AG04450 (cell line): ENCODE measurements around the gene OR52A1. TPM values are rescaled to one million over a fixed set of nuclear protein-coding genes. Genes with fewer than 3 reads are reported as not detected.
"Not testable (repeated sequence)": the region's sequence is repeated elsewhere in the genome, so short reads cannot be mapped to it uniquely, and the experiment has no call there.

Source experiments
- CTCF ChIA-PET: fragments of 300-600, 350-600 bp; formaldehyde crosslinking; extraction: SDS; loops from one replicate; lab custom pipeline; 2022; ENCODE audit warnings: antibody characterized with exemption, inconsistent platforms; lab: Charles Lee
- POLR2A ChIA-PET: fragments of 350-600 bp; formaldehyde crosslinking; extraction: SDS; loops from one replicate; lab custom pipeline; 2021; ENCODE audit warnings: antibody characterized with exemption, inconsistent platforms; lab: Yijun Ruan, JAX
- DNase-seq: peaks from one replicate; pipeline ENCODE4 v3.0.0-alpha.2; 2011; ENCODE audit warnings: low read depth, low spot score
- H3K27ac ChIP-seq: one replicate; pipeline ENCODE4 v1.5.1; 2012; ENCODE audit warnings: low read depth, low read length, control low read depth
- H3K27me3 ChIP-seq: one replicate; pipeline ENCODE4 v1.6.0; 2012; ENCODE audit warnings: low read length; ENCODE audit not compliant: control insufficient read depth, insufficient read depth
- H3K4me3 ChIP-seq: 2 replicates; pipeline ENCODE4 v1.5.1; 2011; ENCODE audit warnings: mild to moderate bottlenecking, low read depth, low read length, control low read depth
- H3K9me3 ChIP-seq: 2 replicates; pipeline ENCODE4 v1.5.1; 2012; ENCODE audit warnings: low read length; ENCODE audit not compliant: control insufficient read depth, insufficient read depth
- CTCF ChIP-seq: IDR thresholded peaks from 2 replicates; pipeline ENCODE4 v1.5.1; 2011; ENCODE audit warnings: low read depth, low read length, control low read depth, inconsistent platforms
- polyA plus RNA-seq: library from polyadenylated mRNA; depleted of rRNA; stranded (reverse); fragments of >200 nt; gene quantifications from 2 replicates; pipeline ENCODE4 v1.2.3, GENCODE V29; 2011

The OR52A1 gene
- polyA plus RNA-seq, 1 experiment, result not detected

- TF ChIP-seq CTCF, result no peak
- ChIA-PET POLR2A (no interaction called here), CTCF (no interaction called here)
- Histone ChIP-seq H3K9me3 (no peaks in the 10 kb centered on the region), H3K27me3 (no peaks in the 10 kb centered on the region), H3K4me3 (no peak overlapping the region), H3K27ac (no peak overlapping the region)
- no peak for DNase-seq
These were observed 5.2 kb upstream of the OR52A1 start for GRCh38 chr11:5159806-5160205.

- H3K27me3 ChIP-seq, result no peaks in the 10 kb centered on the region
- TF ChIP-seq CTCF, result no peak
- POLR2A ChIA-PET, result no interaction called here
- CTCF ChIA-PET, result interaction anchor here (0.6 to 1.6 kb wide), 4 partner anchors 27 to 517 kb away, joined by 3 to 4 read pairs (median 3); partner anchors contain the start of gene OR51D1
- no peaks in the 10 kb centered on the region for H3K9me3 ChIP-seq
- no peak overlapping the region for H3K4me3 ChIP-seq
- no peak overlapping the region for H3K27ac ChIP-seq
- DNase-seq, result no peak
These were observed 754 bp downstream of the OR52A1 start for GRCh38 chr11:5153574-5154431.

- ChIA-PET POLR2A (no interaction called here), CTCF (no interaction called here)
- no peak for DNase-seq
- no peak for TF ChIP-seq CTCF
- no peak overlapping the region for H3K4me3 ChIP-seq
- no peak overlapping the region for H3K27ac ChIP-seq
- no peaks in the 10 kb centered on the region for H3K9me3 ChIP-seq
- no peaks in the 10 kb centered on the region for H3K27me3 ChIP-seq
These were observed 2.8 kb downstream of the OR52A1 start for GRCh38 chr11:5151713-5152153.

- H3K27ac ChIP-seq, POLR2A ChIA-PET, H3K27me3 ChIP-seq, CTCF ChIA-PET, DNase-seq, H3K9me3 ChIP-seq, H3K4me3 ChIP-seq: not testable (repeated sequence)
These were observed 10.4 kb downstream of the OR52A1 start for GRCh38 chr11:5144206-5144605.

GRCh38 chr11:5137996-5138395 is 16.6 kb downstream of the OR52A1 start, which contains the start of gene OR52A5:
Gene OR52A5 (minus strand): TSS chr11:5138356. CDS start chr11:5132642, 5,714 bp downstream.
- DNase-seq, result no peak
- Histone ChIP-seq H3K4me3 (no peak within 1 kb of the TSS), H3K27me3 (no peaks in the 10 kb centered on the region), H3K9me3 (no peaks in the 10 kb centered on the region), H3K27ac (no peak within 1 kb of the TSS)
- no peak for TF ChIP-seq CTCF
- POLR2A ChIA-PET, result no interaction called here
- CTCF ChIA-PET, result interaction anchor here (0.9 to 1.2 kb wide), 2 partner anchors 13 to 97 kb away, joined by 3 to 4 read pairs; no protein-coding TSS in a partner anchor
